Right lung (tissue), 5 donors: ENCODE results near the gene PDX1. TPM values are rescaled to one million over a fixed set of nuclear protein-coding genes. Genes with fewer than 3 reads are reported as not detected.

ENCODE experiments used
- DNase-seq, 2 donors: peaks; one replicate each; pipeline ENCODE4 v3.0.0-alpha.2; 2013
- polyA plus RNA-seq, 5 donors: library from polyadenylated mRNA; unstranded; fragments of 120-200 nt; gene quantifications; one replicate each; pipeline versions ENCODE4 v1.2.1 to v1.2.3, GENCODE V29; 2013; ENCODE audit warnings: inconsistent platforms in 1 of 5, low replicate concordance in 1 of 5; ENCODE audit not compliant: insufficient read length in 5 of 5, insufficient read depth in 1 of 5

The PDX1 gene
- polyA plus RNA-seq, 5 donors = not detected

- no peak for DNase-seq
Measured at GRCh38 chr13:27969082-27969865, 49.5 kb downstream of the PDX1 start, which contains the start of gene CDX2. Gene CDX2, minus strand, starts transcription at chr13:27969315. Its CDS starts 309 bp downstream, at chr13:27969006.

GRCh38 chr13:27969866-27970229 lies 50.0 kb downstream of the PDX1 start:
- DNase-seq = no peak

DNA sequence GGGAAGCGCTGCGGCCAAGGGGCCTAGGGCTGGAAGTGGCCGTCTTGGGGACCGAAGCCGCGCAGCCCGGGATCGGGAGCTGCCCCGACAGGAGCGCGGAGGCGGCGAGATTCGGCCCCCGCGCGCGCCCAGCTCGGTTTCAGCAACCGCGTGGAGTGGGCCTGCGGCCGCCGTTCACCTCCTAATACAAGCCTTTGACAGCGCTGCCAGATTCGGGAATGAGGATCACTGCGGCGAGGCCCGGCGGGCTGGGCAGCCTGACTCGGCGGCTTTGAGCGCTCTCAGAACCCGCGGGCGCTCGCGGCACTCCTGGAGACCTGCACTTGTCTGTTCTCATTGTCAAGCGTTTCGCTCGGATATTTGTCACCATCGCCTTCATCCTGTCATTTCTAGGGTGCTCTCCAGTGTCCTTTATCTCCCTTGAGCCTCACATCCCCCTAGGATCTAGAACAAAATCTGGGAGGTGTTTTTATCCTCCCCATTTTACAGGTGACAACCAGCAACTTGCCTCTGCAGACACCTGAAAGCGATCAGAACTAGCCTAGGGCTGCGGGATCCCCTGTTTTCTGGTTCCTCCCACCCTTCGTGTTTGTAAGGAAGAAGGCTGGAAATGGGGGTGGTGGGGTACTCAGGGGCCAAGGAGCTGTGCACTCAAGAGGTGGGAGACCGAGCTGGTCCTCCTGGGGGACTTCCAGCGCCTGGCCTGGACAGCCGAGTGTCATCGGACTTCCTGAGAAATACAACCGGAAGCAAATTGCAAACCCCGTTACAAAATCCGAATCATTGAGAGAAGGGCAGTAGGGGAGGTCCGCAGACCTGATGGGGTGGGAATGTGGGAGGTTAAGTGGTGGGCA lies 50.8 kb downstream of the PDX1 start:
- DNase-seq = no peak

GRCh38 chr13:27971236-27971645 lies 51.4 kb downstream of the PDX1 start:
- DNase-seq = no peak

DNA sequence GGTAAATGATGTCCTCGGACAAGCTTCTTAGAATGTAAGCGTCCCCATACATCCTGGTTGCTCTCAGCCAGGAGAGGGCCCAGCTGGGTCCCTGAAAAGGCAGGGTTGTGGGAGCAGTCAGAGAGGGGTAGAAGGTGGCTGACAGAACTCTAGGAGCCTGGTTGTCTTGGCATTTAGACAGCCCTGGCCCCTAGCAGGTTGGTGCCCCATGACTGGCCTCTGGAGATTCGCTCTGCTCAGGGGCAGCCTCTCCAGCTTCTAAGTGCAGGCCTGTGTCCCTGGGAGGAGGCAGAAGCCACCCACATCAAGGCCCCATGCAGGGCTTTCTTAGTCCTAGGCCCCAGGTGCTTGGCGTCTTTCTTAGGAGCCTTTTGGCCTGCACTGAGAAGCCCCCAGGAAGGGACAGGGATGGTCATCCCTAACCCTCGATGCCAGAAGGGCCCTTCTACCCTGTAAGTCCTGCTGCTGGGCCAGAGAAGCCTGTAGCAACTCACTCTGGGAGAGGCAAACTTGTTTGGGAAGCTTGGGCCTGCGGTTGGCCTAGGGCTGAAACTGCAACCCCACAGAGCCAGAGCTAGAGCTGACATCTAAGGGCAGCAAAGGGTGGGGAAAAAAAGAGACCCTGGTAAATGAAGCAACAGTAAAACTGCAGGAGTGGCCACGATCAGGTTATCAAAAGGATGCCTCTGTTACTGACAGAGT lies 52.1 kb downstream of the PDX1 start:
- DNase-seq = no peak

- DNase-seq = no peak
Measured at GRCh38 chr13:27972478-27972820, 52.6 kb downstream of the PDX1 start.

DNA sequence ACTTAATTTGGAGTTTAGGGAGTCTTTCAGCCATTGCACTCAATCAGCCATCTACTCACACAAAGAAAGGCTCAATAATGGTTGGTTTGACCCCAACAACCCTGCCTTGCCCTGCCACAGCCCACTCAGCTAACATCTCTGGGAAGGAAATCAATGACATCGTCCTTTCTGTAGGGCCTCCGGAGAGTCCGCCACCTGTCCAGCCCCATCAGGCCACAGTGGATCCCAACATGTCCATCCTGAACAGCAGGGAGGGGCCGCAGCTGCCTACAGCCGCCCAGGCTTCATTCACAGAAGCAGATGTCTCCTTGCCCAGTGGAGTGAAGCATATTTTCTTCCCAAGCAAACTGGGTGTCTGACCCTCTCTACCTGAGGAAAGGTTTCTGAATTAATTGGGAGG lies 53.5 kb downstream of the PDX1 start:
- DNase-seq = no peak

GRCh38 chr13:27973961-27974662 lies 54.3 kb downstream of the PDX1 start:
- DNase-seq = no peak

Other genes with a start within 250 kb of the PDX1 start
- not detected for gene GSX1, start 127.5 kb upstream of the PDX1 start, polyA plus RNA-seq
- not detected for gene CDX2, start 49.3 kb downstream of the PDX1 start, polyA plus RNA-seq
- not detected for gene URAD, start 68.7 kb downstream of the PDX1 start, polyA plus RNA-seq
- gene FLT3, start 180.6 kb downstream of the PDX1 start, polyA plus RNA-seq = under 1 TPM; 0.29 to 0.55 (median 0.42) TPM
- 10 to 100 TPM; 38.9 to 63.1 (median 55.2) TPM for gene PAN3, start 218.5 kb downstream of the PDX1 start, polyA plus RNA-seq